HG03378 (cell line): ENCODE data around the gene MAPK8.
"Not testable (repeated sequence)": the region's sequence is repeated elsewhere in the genome, so short reads cannot be mapped to it uniquely, and the experiment has no call there.

Source experiments
- ATAC-seq: cut with Tn5 transposase; IDR thresholded peaks from one replicate; pipeline ENCODE4 v1.9.1; 2021; ENCODE audit warnings: mild to moderate bottlenecking, moderate library complexity; ENCODE audit not compliant: unreplicated experiment

The MAPK8 gene

DNA sequence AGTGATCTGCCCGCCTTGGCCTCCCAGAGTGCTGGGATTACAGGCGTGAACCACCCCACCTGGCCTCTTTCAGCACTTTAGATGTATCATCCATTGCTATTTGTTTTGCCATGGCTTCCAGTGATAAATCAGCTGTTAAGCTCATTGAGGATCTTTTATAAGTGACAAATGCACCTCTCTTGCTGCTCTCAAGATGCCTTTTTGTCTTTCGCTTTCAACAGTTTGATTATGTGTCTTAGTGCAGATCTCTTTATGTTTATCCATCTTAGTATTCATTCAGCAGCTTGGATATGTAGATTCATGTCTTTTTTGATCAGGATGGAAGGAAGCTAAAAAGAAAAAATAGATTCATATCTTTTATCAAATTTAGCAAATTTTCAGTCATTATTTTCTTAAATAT is 105.6 kb downstream of the MAPK8 start:
- no peak for ATAC-seq

DNA sequence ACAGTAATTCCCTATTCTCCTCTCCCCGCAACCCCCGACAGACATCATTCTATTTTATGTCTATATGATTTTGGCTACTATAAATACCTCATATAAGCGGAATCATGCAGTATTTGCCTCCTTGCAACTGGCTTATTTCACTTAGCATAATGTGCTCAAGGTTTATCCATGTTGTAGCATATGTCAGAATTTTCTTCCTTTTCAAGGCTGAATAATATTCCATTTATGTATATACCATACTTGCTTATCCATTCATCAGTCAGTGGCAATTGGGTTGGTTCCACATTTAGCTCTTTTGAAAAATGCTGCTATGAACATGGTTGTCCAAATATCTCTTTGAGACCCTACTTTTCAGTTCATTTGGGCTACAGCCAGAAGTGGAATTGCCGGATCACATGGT is 106.5 kb downstream of the MAPK8 start:
- no peak for ATAC-seq

- no peak for ATAC-seq
Observed at GRCh38 chr10:48414160-48414559, 107.7 kb downstream of the MAPK8 start.

DNA sequence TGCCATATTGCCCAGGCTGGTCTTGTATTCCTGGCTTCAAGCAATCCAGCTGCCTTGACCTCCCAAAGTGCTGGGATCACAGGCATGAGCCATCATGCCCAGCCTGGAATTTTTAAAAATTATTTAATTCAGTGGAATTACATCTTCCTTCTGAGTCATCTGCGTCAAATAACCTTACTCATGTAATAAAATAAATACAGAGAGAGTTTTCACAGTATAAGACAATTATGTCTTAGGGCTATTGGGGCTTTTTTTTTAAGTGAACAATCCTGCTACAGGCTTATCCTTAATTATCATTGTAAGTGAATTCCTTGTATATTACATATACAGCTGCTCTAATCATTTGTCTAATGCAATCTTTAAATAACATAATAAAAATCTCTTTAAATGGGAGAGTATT is 108.3 kb downstream of the MAPK8 start:
- ATAC-seq = no peak

GRCh38 chr10:48416584-48417232 is 110.2 kb downstream of the MAPK8 start:
- no peak for ATAC-seq

GRCh38 chr10:48417374-48417773 is 110.9 kb downstream of the MAPK8 start:
- no peak for ATAC-seq

- no peak for ATAC-seq
Observed at GRCh38 chr10:48418189-48418788, 111.8 kb downstream of the MAPK8 start.

GRCh38 chr10:48419714-48420113 is 113.2 kb downstream of the MAPK8 start:
- ATAC-seq = no peak

GRCh38 chr10:48421862-48422261 is 115.4 kb downstream of the MAPK8 start:
- ATAC-seq = not testable (repeated sequence)

- ATAC-seq = no peak
Observed at GRCh38 chr10:48423884-48424283, 117.4 kb downstream of the MAPK8 start.

GRCh38 chr10:48428896-48429295 is 122.4 kb downstream of the MAPK8 start:
- ATAC-seq = no peak

GRCh38 chr10:48429309-48429708 is 122.8 kb downstream of the MAPK8 start:
- ATAC-seq = no peak

DNA sequence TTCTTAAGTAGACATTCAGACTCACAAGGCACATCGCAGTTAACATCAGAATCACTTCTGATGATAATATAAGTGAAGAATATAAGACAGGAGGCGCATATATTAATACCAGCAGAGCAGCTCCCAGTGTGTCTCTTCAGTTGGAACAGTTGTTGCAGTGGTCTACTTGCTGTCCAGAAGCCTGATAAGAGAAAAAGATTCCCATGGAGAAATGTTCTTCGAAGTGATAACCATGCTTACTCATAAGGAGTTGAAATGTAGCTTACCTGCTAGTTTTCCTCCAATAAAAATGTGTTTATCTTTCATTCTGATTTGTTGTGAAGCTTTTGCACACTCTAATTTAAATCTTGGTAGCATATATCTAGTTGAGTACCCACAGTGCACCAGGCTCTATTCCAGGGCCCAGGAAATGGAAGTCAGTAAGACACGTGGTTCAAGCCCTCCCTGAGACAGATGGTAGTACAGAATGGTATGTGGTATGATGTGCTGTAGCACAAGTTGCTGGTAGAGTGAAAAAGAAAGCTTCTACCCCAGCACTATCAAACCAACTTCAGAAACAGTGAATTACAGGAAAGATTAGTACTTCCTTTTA is 124.0 kb downstream of the MAPK8 start:
- ATAC-seq = no peak

- ATAC-seq = no peak
Observed at GRCh38 chr10:48431871-48432270, 125.4 kb downstream of the MAPK8 start.

- no peak for ATAC-seq
Observed at GRCh38 chr10:48437546-48437945, 131.1 kb downstream of the MAPK8 start.

DNA sequence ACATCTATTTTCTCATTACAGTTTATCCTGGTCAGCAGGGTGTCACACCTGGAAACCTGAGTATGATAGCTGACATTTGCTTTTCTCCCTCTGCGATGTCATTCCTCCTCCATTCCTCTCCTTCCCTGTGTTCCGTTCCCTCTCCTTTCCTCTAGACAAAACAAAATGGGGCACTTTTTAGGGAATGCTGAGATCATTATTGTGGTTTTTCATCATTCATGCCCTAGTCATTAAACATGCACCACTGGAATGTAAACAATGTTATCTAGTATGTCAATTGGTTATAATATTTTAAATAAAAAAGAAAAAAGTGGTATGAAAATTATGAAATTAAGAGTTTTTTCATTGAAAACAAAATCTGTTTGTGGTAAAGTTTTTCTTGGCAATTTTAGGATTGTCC is 132.6 kb downstream of the MAPK8 start:
- ATAC-seq = no peak

- no peak for ATAC-seq
Observed at GRCh38 chr10:48439581-48440041, 133.1 kb downstream of the MAPK8 start.

GRCh38 chr10:48440771-48441170 is 134.3 kb downstream of the MAPK8 start:
- ATAC-seq = no peak

DNA sequence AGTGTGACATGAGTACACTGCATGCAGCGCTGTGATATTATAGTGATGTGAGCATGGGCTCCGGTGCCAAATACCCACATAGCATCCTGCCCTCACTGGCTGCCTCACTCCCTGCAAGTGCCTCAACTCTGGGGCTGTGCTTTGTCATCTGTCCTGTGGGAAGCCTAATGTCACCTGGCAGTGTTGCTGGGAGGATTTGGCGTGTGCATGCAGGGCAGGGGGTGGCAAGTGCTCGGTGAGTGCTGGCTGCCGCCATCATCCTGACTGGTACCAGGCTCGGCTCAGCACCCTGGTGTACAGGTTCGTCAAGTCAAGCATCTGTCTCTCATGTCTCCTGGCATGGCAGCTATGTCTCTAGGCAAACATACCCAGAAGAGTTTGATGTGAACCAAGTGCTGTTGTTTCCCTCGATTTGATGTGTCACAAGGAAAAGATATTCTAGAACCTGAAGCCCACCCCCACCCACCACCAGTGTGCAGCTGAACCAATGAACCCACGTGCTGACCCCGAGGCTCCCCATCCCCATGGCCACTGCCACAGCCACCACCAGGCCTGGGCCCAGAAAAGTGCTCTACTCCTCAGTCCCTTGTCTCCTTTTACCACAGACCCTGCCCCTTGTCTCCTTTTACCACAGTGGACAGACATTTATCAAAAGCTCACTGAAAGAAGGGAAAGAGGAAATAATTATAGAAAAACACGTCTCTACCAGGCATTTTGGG is 135.8 kb downstream of the MAPK8 start:
- ATAC-seq = no peak

- ATAC-seq = no peak
Observed at GRCh38 chr10:48442809-48443177, 136.3 kb downstream of the MAPK8 start.

DNA sequence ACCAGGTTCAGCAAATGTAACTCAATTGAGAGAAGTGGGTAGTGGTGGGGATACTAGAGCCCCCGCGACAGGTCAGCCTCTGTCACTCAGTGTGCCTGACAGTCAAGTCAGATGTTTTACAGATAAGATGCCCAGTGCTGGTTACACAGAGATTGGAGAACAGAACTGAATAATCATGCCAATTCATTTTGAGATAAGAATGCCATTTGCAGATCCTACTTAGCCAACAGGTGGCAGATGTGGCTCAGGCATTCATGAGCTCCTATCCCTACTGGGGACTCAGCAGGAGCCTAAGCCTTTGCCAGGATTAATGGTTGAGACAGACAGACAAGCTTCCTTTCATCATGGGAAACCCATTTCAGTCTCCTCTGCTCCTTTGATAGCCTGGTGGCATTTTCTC is 137.8 kb downstream of the MAPK8 start:
- ATAC-seq = no peak
